Pancreas (tissue), 10 donors: ENCODE data around the gene STT3B. TPM values are rescaled to one million over a fixed set of nuclear protein-coding genes. Genes with fewer than 3 reads are reported as not detected.

Experiments used
- ATAC-seq, 4 donors: fragments of 200-7000 bp; cut with Tn5 transposase; one replicate each; pipeline versions ENCODE4 v1.8.0 to v1.9.1; 2020; ENCODE audit warnings: mild to moderate bottlenecking in 4 of 4, moderate library complexity in 4 of 4
- DNase-seq, 6 donors: peaks; one replicate each; pipeline ENCODE4 v3.0.0-alpha.2; 2020
- FAIRE-seq: peaks from 2 replicates; lab custom pipeline; 2012; peaks lifted over from hg19 to GRCh38; lab: Jason Lieb, UNC
- H3K27ac ChIP-seq, 4 donors: fragments of 200-600 bp; sonication (generic); 1 replicate in 3 of 4; 2 replicates in 1 of 4; pipeline versions ENCODE4 v1.5.0 to v1.8.0; 2020
- H3K27me3 ChIP-seq, 4 donors: fragments of 200-600 bp; one replicate each; pipeline ENCODE4 v1.8.0; 2021
- H3K36me3 ChIP-seq, 3 donors: fragments of 200-600 bp; sonication (generic) in 1 of 3; one replicate each; pipeline versions ENCODE4 v1.5.0 to v1.8.0; 2020 to 2021
- H3K4me1 ChIP-seq, 3 donors: fragments of 200-600 bp; one replicate each; pipeline ENCODE4 v1.8.0; 2021
- H3K4me3 ChIP-seq, 4 donors: fragments of 200-600 bp; sonication (generic) in 2 of 4; one replicate each; pipeline versions ENCODE4 v1.5.0 to v1.8.0; 2020 to 2021
- H3K9me3 ChIP-seq, 4 donors: fragments of 200-600 bp; one replicate each; pipeline ENCODE4 v1.8.0; 2021
- CTCF ChIP-seq, 4 donors: fragments of 200-600 bp; sonication (generic) in 3 of 4; IDR thresholded peaks; one replicate each; pipeline versions ENCODE4 v1.5.0 to v1.8.0; 2021; ENCODE audit warnings: antibody characterized with exemption in 4 of 4
- WGBS, 2 donors: extraction: QIAGEN DNeasy Blood & Tissue Kit; methylation state at CpG; one replicate each; pipeline ENCODE4 v1.1.7; 2013; 5-methylcytosine and 5-hydroxymethylcytosine counted together
- intact Hi-C, 3 donors: fragments of 100-400 bp; cut with DNase I; formaldehyde crosslinking; loops; one replicate each; pipeline versions ENCODE4 v1.11.1 to v1.14.2; 2022
- polyA plus RNA-seq, 2 donors: library from polyadenylated mRNA; stranded (reverse); fragments of 200-250 nt; gene quantifications; one replicate each; pipeline ENCODE4 v1.2.3, GENCODE V29; 2013
- total RNA-seq, 6 donors: library from RNA; stranded (reverse); fragmentation: NEBNext Ultra II Directional in 4 of 6; extraction: Animal tissue kit (Norgen Biotek cat#: 25700) in 4 of 6; gene quantifications; one replicate each; pipeline versions ENCODE4 v1.2.1 to v1.2.4, GENCODE V29; 2021 to 2023
- donor health status: healthy with polysubstance abuse.
- donor health status: DM: no; HTN: no; CAD: no; lungs with moderate emphysema.
- donor health status: DM: no; HTN: no; CAD: no.
- donor health status: control.
- donor health status: control.
- donor health status: Bipolar disorder and iron deficiency.
- donor health status: DM: yes; HTN: yes; CAD: no.
- donor health status: DM: no; HTN: no; CAD: no.
- donor health status: DM: no; HTN: no; CAD: no.
- donor health status: DM: yes; HTN: yes; CAD: no.

Gene STT3B
- total and polyA plus RNA-seq, 8 donors: 23.7 to 61.9 (median 51.0) TPM

GRCh38 chr3:31567036-31567435 is 34.3 kb downstream of the STT3B start:
- H3K27ac ChIP-seq: no peak overlapping the region
- H3K4me1 ChIP-seq: peaks cover 10 to 34% (median 24%) of the 10 kb centered on the region in 3 donors
- peak in 1 of 4 donors; percentile 36 for ATAC-seq
- WGBS, 2 donors: 87 to 96% methylated on average over 1 of the region's 1 CpG
- intact Hi-C loops: no loop called here
- no peaks in the 10 kb centered on the region for H3K27me3 ChIP-seq
- no peak for FAIRE-seq
- DNase-seq: no peak
- no peak overlapping the region for H3K4me3 ChIP-seq
- no peaks in the 10 kb centered on the region for H3K9me3 ChIP-seq
- no peaks in the 10 kb centered on the region for H3K36me3 ChIP-seq
- no peak for TF ChIP-seq CTCF (IDR thresholded peaks at IDR 0.05)

- FAIRE-seq (no peak), DNase-seq (no peak), ATAC-seq (no peak)
- WGBS, 2 donors: 92 to 100% methylated on average over 1 of the region's 1 CpG
- no peaks in the 10 kb centered on the region for H3K36me3 ChIP-seq
- intact Hi-C loops: no loop called here
- TF ChIP-seq CTCF (IDR thresholded peaks at IDR 0.05): no peak
- peaks cover 10 to 34% (median 25%) of the 10 kb centered on the region in 3 donors for H3K4me1 ChIP-seq
- H3K27ac ChIP-seq: no peak overlapping the region
- no peaks in the 10 kb centered on the region for H3K27me3 ChIP-seq
- H3K9me3 ChIP-seq: no peaks in the 10 kb centered on the region
- no peak overlapping the region for H3K4me3 ChIP-seq
Observed at GRCh38 chr3:31568649-31569048, 35.9 kb downstream of the STT3B start.

GRCh38 chr3:31571325-31571724 is 38.6 kb downstream of the STT3B start:
- no peaks in the 10 kb centered on the region for H3K9me3 ChIP-seq
- FAIRE-seq (no peak), DNase-seq (no peak), ATAC-seq (no peak)
- no peak overlapping the region for H3K4me3 ChIP-seq
- H3K4me1 ChIP-seq: peaks cover 0 to 14% (median 10%) of the 10 kb centered on the region in 3 donors
- no peak overlapping the region for H3K27ac ChIP-seq
- H3K27me3 ChIP-seq: no peaks in the 10 kb centered on the region
- 71 to 83% methylated on average over 1 of the region's 1 CpG for WGBS, 2 donors
- intact Hi-C loops: no loop called here
- no peaks in the 10 kb centered on the region for H3K36me3 ChIP-seq
- no peak for TF ChIP-seq CTCF (IDR thresholded peaks at IDR 0.05)

- peaks cover 0 to 10% (median 6%) of the 10 kb centered on the region in 3 donors for H3K4me1 ChIP-seq
- H3K27me3 ChIP-seq: no peaks in the 10 kb centered on the region
- no peak for ATAC-seq
- no peak overlapping the region for H3K27ac ChIP-seq
- H3K9me3 ChIP-seq: no peaks in the 10 kb centered on the region
- WGBS, 2 donors: 97 to 98% methylated on average over 4 of the region's 4 CpGs
- H3K4me3 ChIP-seq: no peak overlapping the region
- DNase-seq: no peak
- intact Hi-C loops: no loop called here
- no peak for TF ChIP-seq CTCF (IDR thresholded peaks at IDR 0.05)
- FAIRE-seq: no peak
- no peaks in the 10 kb centered on the region for H3K36me3 ChIP-seq
Observed at GRCh38 chr3:31572236-31573004, 39.7 kb downstream of the STT3B start.
